ENCODE results near the gene NPFF.

GRCh38 chr12:53478865-53479264 lies 28.4 kb downstream of the NPFF start:
- TF ChIP-seq, protein P1, sequence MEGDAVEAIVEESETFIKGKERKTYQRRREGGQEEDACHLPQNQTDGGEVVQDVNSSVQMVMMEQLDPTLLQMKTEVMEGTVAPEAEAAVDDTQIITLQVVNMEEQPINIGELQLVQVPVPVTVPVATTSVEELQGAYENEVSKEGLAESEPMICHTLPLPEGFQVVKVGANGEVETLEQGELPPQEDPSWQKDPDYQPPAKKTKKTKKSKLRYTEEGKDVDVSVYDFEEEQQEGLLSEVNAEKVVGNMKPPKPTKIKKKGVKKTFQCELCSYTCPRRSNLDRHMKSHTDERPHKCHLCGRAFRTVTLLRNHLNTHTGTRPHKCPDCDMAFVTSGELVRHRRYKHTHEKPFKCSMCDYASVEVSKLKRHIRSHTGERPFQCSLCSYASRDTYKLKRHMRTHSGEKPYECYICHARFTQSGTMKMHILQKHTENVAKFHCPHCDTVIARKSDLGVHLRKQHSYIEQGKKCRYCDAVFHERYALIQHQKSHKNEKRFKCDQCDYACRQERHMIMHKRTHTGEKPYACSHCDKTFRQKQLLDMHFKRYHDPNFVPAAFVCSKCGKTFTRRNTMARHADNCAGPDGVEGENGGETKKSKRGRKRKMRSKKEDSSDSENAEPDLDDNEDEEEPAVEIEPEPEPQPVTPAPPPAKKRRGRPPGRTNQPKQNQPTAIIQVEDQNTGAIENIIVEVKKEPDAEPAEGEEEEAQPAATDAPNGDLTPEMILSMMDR (IDR thresholded peaks at IDR 0.05): no peak
- no peak for TF ChIP-seq POLR2A (IDR thresholded peaks at IDR 0.05; ENCODE audit: low read length)
- no peak for TF ChIP-seq ESRRA (IDR thresholded peaks at IDR 0.05; ENCODE audit: borderline replicate concordance, low read length)
- no peak for TF ChIP-seq PHF8 (IDR thresholded peaks at IDR 0.05; ENCODE audit: borderline replicate concordance, low read depth)
- no peak for TF ChIP-seq EP300 (IDR thresholded peaks at IDR 0.05)
- TF ChIP-seq JUN (IDR thresholded peaks at IDR 0.05): no peak
- TF ChIP-seq ZNF302 (CRISPR knock-in tag; IDR thresholded peaks at IDR 0.05): no peak

Measured in A549 (cell line).